VCaP (cell line): Measurements from ENCODE around the gene MON1A.

Experiments
- H3K27ac ChIP-seq: fragments of 450-650 bp; 2 replicates; pipeline ENCODE4 v1.5.1; 2017
- CTCF ChIP-seq: fragments of 450-650 bp; conservative IDR thresholded peaks from 2 replicates; pipeline ENCODE4 v1.5.1; 2017; ENCODE audit warnings: mild to moderate bottlenecking, moderate library complexity

The MON1A gene

DNA sequence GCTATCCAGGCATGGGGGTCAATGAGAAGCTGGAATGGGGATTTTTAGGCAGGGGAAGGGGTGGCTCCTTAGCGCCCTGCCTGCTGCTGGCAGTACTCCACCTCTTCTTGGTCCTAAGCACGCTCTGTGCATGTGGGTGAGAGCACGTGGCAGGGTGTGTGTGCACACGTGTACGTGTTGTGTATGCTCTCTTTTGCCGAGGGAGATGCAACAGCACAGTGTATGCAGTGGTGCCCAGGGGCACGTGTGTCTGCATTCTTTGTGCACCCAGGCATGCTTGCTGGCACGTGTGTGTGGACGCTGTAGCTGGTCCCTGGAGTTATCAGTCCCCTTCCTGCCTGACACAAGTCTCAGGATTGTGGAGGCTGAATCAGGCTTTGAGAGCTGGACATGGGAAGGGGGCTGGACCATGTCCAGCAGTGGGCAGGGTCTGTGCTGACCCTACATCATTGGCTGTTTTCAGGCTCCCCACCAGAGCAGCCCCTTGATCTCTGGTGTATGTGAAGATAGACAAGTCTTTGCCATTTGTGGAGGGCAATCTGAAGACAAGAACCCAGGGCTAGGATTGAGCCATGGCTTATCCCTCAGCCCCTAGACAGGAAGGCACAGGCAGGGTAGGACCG is 58.0 kb downstream of the MON1A start:
- no peak for TF ChIP-seq CTCF
- H3K27ac ChIP-seq: no peak overlapping the region

DNA sequence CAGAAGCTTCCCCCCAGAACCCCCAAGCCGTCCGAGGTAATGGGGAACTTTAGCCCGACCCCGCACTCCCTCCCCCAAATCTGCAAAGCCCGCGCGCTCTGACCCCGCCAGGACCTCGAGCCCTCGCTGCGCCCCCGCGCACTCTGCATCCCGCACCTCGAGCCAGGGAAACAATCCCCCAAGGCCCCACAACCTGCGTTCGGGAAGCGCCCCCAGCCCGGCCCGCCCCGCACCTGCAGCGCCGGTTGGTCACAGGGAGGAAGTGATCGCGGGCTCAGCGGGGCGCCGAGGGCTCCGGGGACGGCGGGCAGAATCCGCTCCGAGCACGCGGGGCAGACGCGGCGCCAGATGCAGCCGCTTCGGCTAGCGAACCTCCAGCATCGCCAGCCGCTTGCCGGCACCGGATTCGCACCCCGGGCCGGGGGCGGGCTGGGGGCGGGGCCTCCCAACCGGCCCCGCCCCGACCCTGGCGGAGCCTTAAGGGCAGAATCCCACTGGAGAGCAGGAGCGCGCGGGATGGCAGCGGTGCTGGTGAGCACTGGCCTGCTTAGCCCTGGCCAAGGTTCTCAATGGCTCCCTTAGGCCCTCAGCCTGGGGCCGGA is 60.0 kb downstream of the MON1A start, which contains the start of gene CAMKV:
Gene CAMKV, minus strand, starts transcription at position 382 of the 602 bp plus-strand sequence. CDS start 7,518 bp downstream, outside the sequence.
- peak within 1 kb of the TSS; percentile 69; the same call in 1 of the 2 replicates for H3K27ac ChIP-seq

DNA sequence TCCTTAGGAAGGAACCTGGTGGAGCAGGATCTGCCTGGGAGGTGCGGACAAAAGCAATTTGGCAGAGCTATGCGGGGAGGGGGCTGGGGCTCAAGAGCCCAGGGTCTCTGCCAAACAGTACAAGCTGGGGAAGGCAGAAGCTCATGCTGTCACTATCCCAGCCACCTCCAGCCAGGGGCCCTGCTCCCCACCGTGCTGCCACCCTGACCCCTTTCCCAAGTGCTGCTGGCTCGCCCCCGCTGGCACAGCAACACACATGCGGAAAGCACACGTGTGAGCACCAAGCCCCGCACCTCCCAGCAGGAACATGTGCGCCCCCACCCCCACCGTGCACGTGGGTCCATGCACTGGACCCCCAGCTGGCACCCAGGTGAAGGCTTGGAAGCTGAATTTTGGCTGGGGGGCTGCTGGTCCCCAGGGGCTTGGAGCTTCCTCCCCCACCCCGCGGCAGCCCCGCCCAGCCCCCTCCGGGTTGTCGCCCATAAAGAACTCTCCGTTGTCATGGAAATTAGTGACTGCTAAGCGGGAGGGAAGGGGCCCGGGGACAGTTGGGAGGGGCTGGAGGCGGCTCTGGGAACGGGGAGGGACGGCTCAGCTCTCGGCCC is 60.6 kb downstream of the MON1A start:
- peak overlapping the region; percentile 69; the same call in 1 of the 2 replicates for H3K27ac ChIP-seq
- no peak for TF ChIP-seq CTCF

More for the DNA sequence above, 60.0 kb downstream of the MON1A start, which contains the start of gene CAMKV:
- TF ChIP-seq CTCF: no peak

DNA sequence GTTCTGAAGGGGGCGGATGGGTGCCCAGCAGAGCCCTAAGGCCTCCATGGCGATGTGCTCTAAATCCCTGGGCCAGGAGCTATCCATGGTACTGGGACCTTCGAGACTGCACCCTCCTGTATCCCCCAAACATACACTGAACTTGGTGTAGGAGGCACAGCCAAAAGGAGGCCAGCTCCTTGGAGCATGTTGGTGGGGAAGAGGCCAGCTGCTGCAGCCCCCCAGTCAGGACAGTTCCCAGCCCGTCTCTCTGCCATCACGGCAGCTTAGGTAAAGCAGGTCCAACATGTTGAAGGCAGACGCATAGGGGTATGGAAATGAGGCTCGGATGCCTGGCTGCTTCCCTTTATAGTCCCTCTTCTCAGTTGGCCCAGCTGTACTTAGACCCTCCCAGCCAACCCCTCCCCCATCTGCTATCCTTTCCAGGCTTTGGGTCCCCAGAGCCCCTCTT is 61.7 kb downstream of the MON1A start:
- no peak overlapping the region; the same call in 1 of the 2 replicates for H3K27ac ChIP-seq
- TF ChIP-seq CTCF: no peak

GRCh38 chr3:49867400-49867799 is 62.2 kb downstream of the MON1A start:
- TF ChIP-seq CTCF: no peak
- H3K27ac ChIP-seq: no peak overlapping the region

GRCh38 chr3:49865198-49865784 is 64.3 kb downstream of the MON1A start:
- TF ChIP-seq CTCF: no peak

GRCh38 chr3:49864505-49864904 is 65.1 kb downstream of the MON1A start:
- H3K27ac ChIP-seq: no peak overlapping the region
- TF ChIP-seq CTCF: no peak

More at GRCh38 chr3:49865198-49865784, 64.3 kb downstream of the MON1A start:
- H3K27ac ChIP-seq: no peak overlapping the region
